Lung (tissue), 12 donors: ENCODE measurements around the gene APBB2. TPM values are rescaled to one million over a fixed set of nuclear protein-coding genes. Genes with fewer than 3 reads are reported as not detected.

ENCODE experiments used
- ATAC-seq: fragments of 200-7000 bp; cut with Tn5 transposase; one replicate; pipeline ENCODE4 v1.9.1; 2020; ENCODE audit warnings: moderate number of reproducible peaks; ENCODE audit not compliant: insufficient read depth, low FRiP score
- DNase-seq, 3 donors: peaks; one replicate each; pipeline ENCODE4 v3.0.0-alpha.2; 2013 to 2017
- H3K27ac ChIP-seq, 2 donors: one replicate each; pipeline ENCODE4 v1.5.1; 2013; ENCODE audit warnings: mild to moderate bottlenecking in 2 of 2, moderate library complexity in 2 of 2, control low read depth in 1 of 2, inconsistent platforms in 1 of 2, low read depth in 1 of 2, low read length in 1 of 2
- H3K27me3 ChIP-seq, 3 donors: one replicate each; pipeline ENCODE4 v1.5.1; 2013; ENCODE audit warnings: low read length in 2 of 3; ENCODE audit not compliant: control insufficient read depth in 3 of 3, insufficient read depth in 3 of 3
- H3K36me3 ChIP-seq, 4 donors: one replicate each; pipeline ENCODE4 v1.5.1; 2013; ENCODE audit warnings: low read length in 4 of 4, mild to moderate bottlenecking in 1 of 4, moderate library complexity in 1 of 4; ENCODE audit not compliant: control insufficient read depth in 4 of 4, insufficient read depth in 4 of 4
- H3K4me1 ChIP-seq, 5 donors: one replicate each; pipeline ENCODE4 v1.5.1; 2013; ENCODE audit warnings: low read length in 5 of 5, mild to moderate bottlenecking in 2 of 5, moderate library complexity in 1 of 5; ENCODE audit not compliant: control insufficient read depth in 5 of 5, insufficient read depth in 5 of 5
- H3K4me3 ChIP-seq: one replicate; pipeline ENCODE4 v1.5.1; 2013; ENCODE audit warnings: mild to moderate bottlenecking, control low read depth, moderate library complexity
- H3K9ac ChIP-seq, 2 donors: one replicate each; pipeline ENCODE4 v1.5.1; 2013; ENCODE audit warnings: low read length in 2 of 2, control low read depth in 1 of 2; ENCODE audit not compliant: insufficient read depth in 1 of 2
- H3K9me3 ChIP-seq, 4 donors: one replicate each; pipeline ENCODE4 v1.5.1; 2013; ENCODE audit warnings: low read length in 3 of 4, mild to moderate bottlenecking in 1 of 4, moderate library complexity in 1 of 4; ENCODE audit not compliant: control insufficient read depth in 4 of 4, insufficient read depth in 3 of 4
- CTCF ChIP-seq: IDR thresholded peaks from 2 replicates; pipeline ENCODE4 v1.5.1; 2012; ENCODE audit warnings: mild to moderate bottlenecking; ENCODE audit errors: control extremely low read depth, extremely low read depth
- WGBS, 2 donors: extraction: QIAGEN DNeasy Blood & Tissue Kit; methylation state at CpG; one replicate each; pipeline ENCODE4 v1.1.7; 2013; 5-methylcytosine and 5-hydroxymethylcytosine counted together
- polyA plus RNA-seq, 2 donors: library from polyadenylated mRNA; stranded (reverse); fragments of 200-250 nt; gene quantifications; one replicate each; pipeline ENCODE4 v1.2.1, GENCODE V29; 2013
- total RNA-seq, 2 donors: library from RNA; depleted of rRNA in 1 of 2; stranded (reverse); fragments of >200 nt in 1 of 2; gene quantifications; one replicate each; pipeline ENCODE4 v1.2.1, GENCODE V29; 2014 to 2021
- donor health status: control.
- donor health status: control.
- donor health status: Bipolar disorder and iron deficiency.
- donor health status: healthy.
- donor health status: DM: yes; HTN: yes; CAD: no.

The APBB2 gene
- total and polyA plus RNA-seq, 4 donors: 13.3 to 99.0 (median 40.4) TPM

- DNase-seq: no peak
- peaks cover 3 to 7% (median 6%) of the 10 kb centered on the region in 4 donors for H3K36me3 ChIP-seq
- no peak overlapping the region for H3K9ac ChIP-seq
- no peaks in the 10 kb centered on the region for H3K27me3 ChIP-seq
- no peak for TF ChIP-seq CTCF
- WGBS, 2 donors: 93 to 97% methylated on average over 7 of the region's 7 CpGs
- H3K4me3 ChIP-seq: no peak overlapping the region
- H3K4me1 ChIP-seq: peaks cover 0 to 11% (median 0%) of the 10 kb centered on the region in 5 donors
- ATAC-seq: no peak
- no peaks in the 10 kb centered on the region for H3K9me3 ChIP-seq
- no peak overlapping the region for H3K27ac ChIP-seq
Measured at GRCh38 chr4:41014158-41014557, 200.2 kb downstream of the APBB2 start.

- Histone ChIP-seq H3K4me1 (peaks cover 0 to 11% (median 0%) of the 10 kb centered on the region in 5 donors), H3K9ac (no peak overlapping the region), H3K4me3 (no peak overlapping the region), H3K9me3 (no peaks in the 10 kb centered on the region), H3K36me3 (peaks cover 3 to 7% (median 6%) of the 10 kb centered on the region in 4 donors), H3K27me3 (no peaks in the 10 kb centered on the region), H3K27ac (no peak overlapping the region)
- no peak for TF ChIP-seq CTCF
- ATAC-seq (no peak), DNase-seq (no peak)
- 78 to 93% methylated on average over 6 of the region's 6 CpGs for WGBS, 2 donors
Measured at GRCh38 chr4:41013746-41014145, 200.6 kb downstream of the APBB2 start.

- no peak overlapping the region for H3K9ac ChIP-seq
Measured at GRCh38 chr4:41012911-41013310, 201.4 kb downstream of the APBB2 start.

More at GRCh38 chr4:41012911-41013310, 201.4 kb downstream of the APBB2 start:
- no peak overlapping the region for H3K27ac ChIP-seq
- no peaks in the 10 kb centered on the region for H3K27me3 ChIP-seq
- no peak overlapping the region for H3K4me3 ChIP-seq
- no peak for DNase-seq
- H3K4me1 ChIP-seq: peaks cover 0 to 11% (median 0%) of the 10 kb centered on the region in 5 donors
- no peaks in the 10 kb centered on the region for H3K9me3 ChIP-seq
- 78 to 82% methylated on average over 3 of the region's 3 CpGs for whole genome bisulfite sequencing, 2 donors
- ATAC-seq: no peak
- TF ChIP-seq CTCF: no peak
- H3K36me3 ChIP-seq: peaks cover 3 to 7% (median 6%) of the 10 kb centered on the region in 4 donors
